Measurements from ENCODE around the gene EGR4.

EGR4 gene

DNA sequence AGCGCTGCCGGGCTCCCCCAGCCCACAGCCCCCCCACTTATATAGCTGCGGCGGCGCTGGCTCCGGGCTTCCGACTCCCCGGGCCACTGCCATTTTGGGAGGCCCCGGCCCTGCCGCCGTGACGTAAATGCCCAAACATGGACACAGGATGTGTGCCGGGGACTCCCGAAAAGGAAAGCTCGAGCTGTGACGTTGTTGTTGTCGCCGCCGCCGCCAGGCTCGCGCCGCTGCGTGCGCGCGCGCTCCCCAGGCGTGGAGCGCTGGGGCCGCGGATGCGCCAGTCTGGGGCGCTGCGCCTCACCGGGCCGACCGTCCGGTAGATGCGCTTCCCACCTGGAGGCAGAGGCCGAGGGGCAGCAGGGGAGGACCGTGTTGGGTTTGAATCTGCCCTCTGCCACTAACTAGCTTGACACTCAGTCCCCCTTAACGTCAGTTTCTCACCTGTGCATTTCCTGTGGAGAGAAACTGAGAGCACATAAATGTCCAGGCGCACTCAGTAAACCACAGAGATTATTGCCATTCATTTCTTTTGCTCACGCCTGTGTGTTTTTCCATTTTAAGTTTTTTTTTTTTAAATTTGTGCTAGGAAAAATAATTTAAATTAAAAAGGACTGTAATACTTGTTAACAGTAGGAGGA, at the start of gene EGR4:
Gene EGR4 (minus strand): TSS at position 15 of the 638 bp plus-strand sequence. CDS start 231 bp downstream, outside the sequence.
- DNase-seq, result peak; percentile 91

DNA sequence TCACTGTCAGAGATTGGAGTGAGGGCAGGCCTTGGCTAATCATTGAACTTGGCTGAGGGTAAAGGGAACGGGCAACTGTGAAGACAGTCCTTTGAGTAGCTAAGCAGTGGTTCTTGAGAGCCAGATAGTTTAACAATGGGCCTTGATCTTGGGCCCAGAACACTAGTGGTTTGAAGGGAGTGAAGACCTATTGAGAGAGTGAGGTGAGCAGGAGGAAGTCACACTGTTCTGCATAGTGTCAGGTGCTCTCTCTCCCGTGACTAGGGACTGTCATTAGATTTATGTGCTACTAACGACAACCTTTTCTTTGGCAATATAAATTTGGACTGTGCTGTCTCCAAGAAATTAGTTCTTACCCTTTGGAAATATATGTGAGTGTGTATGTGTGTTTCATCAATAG, 47.7 kb upstream of the EGR4 start:
- no peak for DNase-seq

DNA sequence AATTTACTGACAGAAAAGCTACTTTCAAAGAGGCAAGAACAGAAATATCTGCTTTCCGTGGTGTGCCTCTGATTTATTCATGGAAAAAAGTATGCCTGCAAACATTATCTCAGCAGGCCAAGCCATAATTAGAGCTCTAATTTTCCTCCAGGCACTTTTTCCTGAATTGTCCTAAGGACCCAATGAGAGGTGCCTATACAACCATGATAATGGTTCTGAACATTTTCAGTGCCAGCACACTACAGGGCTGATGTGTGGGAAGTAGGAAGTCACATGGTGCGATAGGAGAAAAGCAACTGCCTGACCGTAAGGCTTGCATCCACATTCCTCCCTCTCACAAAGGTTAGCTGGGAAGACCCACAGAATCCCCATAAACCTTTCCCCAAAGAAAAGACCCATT, 45.9 kb upstream of the EGR4 start:
- DNase-seq, result no peak

DNA sequence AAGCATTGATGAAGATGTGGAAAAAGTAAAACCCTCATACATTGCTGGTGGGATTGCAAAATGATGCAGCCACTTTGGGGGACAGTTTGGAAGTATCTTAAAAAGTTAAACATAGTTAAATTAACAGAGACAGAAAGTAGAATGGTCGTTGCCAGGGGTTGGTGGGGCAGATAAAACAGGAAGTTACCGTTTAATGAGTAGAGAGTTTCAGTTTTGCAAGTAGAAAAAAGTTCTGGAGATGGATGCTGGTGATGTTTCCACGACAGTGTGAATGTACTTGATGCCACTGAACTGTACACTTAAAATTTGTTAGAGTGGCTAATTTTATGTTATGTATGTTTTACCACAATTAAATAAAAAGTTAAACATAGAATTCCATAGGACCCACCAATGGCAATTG, 44.5 kb upstream of the EGR4 start:
- DNase-seq, result no peak

DNA sequence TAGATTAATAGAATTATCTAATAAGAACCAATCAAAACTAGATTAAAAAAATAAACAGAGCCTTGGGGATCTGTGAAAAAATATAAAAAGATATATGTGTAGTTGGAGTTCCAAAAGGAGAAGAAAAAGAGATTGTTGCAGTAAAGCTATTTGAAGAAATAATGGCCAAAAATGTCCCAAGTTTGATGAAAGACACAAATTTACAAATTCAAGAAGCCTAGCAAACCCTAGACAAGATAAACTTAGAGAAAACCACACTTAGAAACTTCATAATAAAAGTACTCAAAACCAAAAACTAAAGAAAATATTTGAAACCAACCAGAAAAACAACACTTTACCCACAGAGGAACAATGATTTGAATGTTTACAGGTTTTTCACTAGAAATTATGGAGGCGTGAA, 41.3 kb upstream of the EGR4 start:
- no peak for DNase-seq

DNA sequence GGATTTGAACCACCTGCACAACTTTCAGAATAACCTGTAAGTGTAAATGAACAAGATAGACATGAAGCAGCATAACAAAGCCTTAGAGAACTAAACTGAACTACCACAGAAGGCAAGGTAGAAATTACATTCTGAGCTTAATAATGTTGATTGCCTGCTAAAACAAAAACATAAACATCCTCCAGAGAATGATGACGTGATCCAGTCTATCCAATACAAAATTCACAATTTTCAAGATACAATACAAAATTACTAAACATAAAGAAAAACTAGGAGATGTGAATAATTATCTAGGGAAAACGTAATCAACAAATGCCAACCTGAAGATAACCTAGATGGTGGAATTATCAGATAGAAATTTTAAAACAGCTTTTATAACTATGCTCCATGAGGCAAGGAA, 40.7 kb upstream of the EGR4 start:
- DNase-seq, result no peak

DNA sequence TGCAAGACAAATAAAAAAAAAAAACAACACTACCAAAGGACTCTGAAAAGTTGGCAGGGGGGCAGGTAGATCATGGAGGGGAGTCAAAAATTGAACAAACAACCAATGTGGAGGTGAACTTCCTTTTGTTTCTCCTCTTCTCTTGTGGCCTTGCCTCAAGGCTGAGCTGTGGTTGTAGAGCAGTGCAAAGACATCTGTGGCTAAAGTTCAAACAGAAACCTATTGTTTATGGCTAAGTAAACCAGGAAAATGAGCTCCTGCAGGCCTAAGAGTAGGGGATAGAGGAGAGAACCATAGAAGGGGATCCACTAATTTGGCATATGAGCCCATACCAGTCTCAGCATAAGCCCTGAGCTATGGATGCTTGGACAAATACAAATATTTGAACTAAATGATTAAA, 40.2 kb upstream of the EGR4 start:
- no peak for DNase-seq

DNA sequence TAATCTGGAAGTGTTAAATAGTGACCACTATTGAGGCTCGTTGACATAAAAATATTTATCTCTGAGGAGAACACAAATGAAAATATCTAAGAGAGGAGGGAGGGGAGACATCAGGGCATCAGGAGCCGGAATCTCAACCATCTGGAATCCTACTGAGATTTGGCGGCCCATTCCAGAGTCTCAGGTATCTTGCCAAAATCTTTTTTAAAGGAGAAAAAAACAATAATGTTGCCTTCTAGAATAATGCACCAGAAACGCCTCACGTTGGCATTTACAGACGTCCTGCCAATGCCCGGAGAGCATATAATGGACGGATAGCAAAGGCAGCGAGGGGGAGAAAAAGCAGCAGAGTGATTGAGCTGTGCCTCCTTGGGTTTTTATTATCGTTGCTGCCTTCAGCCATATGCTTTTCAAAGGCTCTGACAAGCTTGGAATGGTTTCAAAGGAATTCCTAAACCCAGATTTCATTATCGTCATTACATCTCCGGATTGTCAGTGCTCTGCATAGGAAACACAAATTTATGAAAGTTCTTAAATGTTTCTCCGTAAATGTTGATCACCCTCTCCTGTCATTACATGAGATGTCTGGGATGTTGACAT, 30.9 kb upstream of the EGR4 start:
- DNase-seq, result no peak

DNA sequence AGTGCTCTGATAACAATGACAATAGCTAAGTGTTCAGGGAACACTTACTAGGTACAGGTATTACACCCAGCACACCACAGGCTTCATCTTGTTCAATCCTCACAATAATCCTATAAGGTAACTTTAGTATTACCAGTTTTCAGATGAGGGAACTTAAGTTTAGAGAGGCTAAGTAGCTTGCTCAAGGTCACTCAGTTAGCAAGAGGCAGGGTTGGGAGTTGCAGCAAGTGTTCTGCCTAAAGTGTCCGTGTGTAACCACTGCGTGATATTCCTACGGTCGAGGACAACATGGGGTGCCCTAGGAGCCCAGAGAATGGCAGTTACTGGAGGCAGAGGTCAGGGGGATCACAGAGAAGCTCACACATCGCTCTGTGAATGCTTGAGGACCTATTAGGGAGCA, 30.2 kb upstream of the EGR4 start:
- DNase-seq, result no peak

DNA sequence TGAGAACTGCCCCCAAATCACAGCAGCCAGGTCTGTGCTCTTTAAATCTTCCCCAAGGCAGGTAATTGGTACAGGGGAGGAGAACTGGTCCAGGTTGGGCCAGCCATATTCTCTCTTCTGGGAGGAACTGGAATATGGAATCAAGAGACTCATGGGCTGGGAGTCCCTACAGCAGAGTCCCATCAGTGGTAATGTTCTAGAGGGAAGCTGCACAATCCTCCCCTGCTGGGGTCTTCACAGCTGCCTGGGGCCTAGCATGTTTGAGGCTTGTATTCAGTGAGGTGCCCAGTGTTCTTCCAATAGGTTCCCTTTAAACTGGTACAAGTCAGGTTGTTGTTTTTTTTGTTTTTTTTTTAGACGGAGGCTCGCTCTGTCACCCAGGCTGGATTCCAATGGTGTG, 21.1 kb upstream of the EGR4 start:
- DNase-seq, result no peak

DNA sequence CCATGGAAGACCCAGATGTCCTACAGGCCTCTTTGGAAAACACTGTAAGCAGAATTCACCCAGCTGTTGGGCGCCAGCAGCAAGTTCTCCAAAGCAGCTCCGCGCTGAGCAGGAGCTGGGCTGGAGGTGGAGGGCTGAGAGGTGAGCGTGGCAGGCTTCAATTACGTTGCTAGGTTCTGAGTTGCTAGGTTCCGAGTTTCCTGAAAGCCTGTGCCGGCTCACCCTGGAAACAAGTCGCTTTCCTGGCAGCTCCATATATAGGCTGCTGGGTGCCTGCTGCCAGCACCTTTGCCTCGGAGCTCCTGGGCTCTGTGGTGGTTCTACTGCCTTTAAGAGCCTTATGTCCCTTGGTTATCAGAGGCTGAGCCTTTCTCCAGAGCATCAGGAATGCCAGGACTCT, 14.4 kb upstream of the EGR4 start:
- DNase-seq, result no peak

DNA sequence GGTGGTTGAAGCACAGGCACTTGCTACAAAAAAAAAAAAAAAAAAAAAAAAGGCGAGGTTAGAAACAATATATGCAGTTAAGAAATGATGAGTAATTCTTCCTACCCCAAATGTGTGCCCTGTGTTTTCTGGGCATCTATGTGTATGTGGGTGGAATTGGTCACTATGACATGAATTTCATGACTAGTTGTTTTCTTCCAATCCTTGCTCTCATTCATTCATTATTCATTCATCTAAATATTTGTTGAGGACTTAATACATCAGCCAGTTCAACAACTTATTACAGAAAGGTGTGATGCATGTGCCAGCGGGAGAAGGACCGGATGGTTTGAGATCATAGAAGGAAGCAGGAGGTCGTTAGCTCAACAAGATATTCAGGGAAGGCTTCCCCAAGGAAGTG, 8.3 kb upstream of the EGR4 start:
- no peak for DNase-seq

DNA sequence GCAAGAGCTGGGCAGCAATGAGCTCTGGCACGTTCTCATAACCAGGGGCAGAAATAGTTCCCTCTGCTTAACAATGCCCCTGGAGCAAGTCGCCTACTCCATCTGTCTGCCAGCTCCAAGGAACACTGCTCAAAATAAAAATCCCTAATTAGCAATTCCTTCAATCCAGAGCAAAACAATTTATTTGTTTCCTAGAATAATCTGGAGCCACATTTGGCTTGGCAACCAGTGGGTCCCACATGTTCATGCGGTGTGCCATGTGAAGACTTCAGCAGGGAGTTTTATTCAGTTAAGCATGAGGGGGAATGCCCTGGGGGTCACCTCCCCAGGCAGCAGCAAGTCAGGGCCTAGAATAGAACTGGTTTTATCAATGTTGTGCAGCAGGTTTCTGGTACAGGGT, 7.6 kb upstream of the EGR4 start:
- no peak for DNase-seq

DNA sequence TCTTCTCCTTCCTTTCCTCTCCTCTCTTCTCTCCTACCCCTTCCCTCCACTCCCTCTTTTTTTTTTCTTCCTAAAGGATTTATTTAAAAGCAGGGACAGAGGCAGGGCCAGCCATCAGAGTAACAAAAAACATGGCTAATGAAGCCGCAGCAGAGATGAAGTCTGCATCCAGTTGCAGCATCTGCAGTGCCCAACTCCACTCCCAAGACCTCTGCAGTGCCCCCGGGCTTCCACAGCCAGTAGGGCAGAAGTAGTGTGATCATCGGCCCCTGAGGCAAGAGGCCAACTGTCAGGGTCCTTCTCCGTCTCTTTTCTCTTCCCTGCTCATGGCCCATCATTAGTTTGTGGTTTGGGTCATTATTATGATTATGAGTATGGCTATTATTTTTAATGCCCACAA, 4.2 kb upstream of the EGR4 start:
- DNase-seq, result no peak

DNA sequence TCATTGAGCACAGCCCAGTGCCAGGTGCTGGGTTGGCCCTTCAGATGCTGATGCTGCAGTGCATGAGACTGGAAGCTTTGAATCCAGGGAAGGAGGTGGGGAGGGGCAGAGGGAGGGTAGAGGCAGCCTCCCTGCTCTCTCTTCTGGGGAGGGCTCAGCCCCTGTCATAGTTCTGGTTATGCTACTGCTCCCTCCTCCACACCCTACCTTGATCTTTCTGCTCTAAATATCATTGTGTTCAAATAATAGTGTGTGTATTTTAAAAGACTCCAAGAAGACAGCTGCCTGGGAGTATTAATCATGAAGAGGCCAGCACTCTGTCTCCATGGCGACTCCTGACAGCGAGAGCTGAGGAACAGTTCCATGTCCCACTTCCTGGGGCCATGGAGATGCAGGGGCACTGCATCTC, 3.8 kb upstream of the EGR4 start:
- DNase-seq, result no peak

DNA sequence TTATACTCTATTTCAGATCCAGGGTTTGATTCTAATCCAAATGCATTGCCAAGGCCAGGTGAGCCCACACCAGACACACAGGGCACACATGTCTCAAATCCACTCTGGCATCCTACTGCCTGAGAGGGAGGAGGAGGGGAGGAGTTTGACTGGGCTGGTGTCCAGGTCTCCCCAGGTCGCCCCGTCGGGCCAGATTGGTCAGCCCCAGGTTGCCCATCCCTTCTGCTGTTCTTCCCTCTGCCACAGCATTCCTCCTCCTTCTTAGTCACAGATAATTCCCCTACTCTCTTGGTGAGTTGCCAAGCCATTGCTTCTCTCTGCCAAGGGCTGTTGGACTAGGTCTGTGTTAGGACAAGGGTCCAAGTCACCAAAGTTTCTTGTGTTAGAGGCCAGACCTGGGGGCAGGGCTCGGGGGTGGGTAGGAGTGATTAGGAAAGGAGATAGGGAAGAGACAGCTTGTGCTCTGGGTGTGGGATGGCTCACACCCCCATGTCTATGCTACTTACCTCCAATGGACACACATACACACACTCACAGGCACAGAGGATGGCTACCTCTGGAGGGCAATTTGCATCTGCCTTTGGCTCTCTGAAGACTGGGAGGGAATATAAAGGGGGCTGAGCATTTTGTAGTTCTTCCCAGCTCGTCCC, 2.5 kb upstream of the EGR4 start:
- DNase-seq, result no peak

DNA sequence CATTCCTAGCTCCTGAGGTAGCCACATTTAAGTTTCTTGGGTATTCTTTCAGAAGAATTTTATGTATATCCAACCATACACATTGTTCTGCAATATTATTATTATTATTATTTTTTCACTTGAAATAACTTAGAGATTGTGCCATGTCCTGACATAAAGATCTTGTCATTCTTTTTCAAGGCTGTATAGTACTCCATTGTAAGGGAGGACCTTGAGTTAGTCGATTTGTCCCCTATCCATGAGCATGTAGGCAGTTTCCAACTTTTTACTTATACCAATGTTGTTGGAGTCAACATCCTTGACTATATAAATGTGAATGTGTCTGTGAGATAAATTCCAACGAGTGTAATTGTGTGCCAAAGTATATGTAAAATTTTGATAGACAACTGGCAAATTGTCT, 891 bp upstream of the EGR4 start:
- no peak for DNase-seq

DNA sequence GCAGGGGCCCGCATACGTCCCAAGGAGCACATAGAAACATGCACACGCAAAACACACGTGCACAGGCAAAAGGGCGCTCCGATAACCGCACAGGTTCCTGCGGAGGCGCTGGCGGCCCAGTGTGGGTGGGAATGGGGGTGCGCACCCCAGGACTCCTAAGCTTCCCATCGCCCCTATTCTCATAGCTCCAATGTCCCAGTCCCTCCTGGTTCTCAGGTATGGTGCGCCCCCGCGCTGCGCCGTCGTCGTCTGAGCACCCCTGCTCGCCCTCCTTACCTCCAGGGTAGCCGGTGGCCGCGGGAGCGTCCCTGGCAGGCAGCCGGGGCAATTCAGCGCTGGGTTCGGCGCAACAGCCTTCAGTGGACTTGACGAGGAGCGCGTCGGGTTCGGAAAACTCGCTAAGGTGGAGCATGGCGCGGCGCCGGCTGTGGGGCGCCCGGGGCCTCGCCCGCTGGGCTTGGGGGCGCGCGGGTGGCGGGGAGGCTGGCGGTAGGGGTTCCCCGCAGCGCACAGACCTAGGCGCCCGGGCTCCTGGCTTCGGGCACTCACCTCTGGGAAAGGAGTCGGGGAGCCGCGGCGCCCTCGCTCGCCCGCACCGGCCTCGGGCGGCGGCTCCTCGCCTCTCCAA, 328 bp downstream of the EGR4 start:
- DNase-seq, result peak; percentile 17

DNA sequence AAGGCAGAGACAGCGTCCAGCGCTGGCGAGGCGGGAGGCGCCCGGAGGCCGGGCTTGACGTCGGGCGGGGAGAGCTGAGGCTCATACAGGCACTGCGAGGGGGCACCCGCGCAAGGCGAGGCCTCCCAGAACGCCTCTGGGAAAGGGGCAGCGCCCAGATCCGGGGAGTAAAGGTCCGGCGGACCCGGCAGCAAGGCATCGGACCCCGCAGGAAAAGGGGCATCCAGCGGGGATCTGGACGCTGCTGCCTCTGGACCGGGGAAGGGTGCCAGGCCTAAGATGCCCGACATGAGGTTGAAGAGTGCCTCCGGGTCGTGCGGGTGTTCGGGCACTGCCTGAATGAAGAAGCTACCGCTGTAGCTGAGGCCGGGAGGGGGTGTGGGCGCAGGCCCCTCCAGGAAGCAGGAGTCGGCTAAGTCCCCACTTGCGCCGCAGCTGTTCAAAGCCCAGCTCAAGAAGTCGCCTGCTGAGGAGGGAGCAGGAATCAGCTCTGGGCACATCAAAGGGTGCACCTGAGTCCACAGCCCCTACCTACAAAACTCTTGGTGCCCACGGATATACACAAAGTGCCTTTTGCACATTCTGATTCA, 937 bp downstream of the EGR4 start:
- DNase-seq, result peak; percentile 13

DNA sequence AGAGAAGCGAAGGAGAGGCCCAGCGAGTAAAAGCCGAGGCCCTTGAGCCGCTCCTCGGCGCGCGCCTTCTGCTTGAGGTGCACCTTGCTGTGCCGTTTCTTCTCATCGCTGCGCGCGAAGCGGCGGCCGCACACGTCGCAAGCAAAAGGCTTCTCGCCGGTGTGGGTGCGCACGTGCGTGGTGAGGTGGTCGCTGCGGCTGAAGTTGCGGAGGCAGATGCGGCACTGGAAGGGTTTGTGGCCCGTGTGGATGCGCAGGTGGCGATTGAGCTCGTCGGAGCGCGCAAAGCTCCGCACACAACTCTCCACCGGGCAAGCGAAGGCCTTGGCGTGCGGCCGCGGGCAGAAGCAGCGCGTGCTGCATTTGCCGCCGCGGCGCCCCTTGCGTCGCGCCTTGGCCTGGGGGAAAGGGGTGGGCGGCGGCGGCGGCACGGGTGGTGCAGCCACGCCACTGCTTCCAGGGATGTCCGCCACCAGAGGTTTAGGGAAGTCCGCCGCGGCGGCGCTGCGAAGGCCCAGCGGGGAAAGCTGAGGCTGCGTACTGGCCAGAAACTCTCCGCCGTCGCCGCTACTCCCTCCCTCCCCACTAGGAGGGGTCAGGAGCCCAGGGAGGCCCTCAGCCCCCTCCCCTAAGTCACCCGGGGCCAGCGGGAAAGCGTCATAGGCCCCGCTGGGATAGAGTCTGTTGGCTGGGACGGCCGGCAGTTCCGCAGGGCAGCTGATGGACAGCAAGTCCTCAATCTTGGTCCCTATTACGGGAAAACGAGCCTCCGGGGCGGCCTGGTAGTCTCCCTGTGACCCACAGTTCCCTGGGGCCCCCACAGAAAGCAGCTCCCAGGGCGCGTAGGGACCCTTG, 1.7 kb downstream of the EGR4 start:
- DNase-seq, result no peak

DNA sequence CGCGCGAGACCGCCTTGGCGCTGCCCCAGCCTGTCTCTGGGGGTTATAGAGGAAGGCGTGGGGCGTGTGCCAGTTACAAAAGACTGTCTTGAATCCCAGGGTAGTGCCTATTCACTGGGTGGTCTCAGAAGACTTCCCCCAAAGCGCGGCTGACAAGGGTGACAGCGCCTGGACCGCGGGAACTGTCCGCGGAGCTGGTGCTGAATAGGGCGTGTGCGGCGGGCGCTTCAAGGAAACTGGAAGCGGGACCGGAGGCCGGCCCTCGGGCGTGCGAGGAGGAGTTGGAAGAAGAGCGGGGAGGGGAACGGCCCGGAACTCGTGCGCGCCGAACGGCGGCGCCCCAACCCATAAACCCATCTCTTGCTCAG, 2.3 kb downstream of the EGR4 start:
- peak; percentile 60 for DNase-seq

DNA sequence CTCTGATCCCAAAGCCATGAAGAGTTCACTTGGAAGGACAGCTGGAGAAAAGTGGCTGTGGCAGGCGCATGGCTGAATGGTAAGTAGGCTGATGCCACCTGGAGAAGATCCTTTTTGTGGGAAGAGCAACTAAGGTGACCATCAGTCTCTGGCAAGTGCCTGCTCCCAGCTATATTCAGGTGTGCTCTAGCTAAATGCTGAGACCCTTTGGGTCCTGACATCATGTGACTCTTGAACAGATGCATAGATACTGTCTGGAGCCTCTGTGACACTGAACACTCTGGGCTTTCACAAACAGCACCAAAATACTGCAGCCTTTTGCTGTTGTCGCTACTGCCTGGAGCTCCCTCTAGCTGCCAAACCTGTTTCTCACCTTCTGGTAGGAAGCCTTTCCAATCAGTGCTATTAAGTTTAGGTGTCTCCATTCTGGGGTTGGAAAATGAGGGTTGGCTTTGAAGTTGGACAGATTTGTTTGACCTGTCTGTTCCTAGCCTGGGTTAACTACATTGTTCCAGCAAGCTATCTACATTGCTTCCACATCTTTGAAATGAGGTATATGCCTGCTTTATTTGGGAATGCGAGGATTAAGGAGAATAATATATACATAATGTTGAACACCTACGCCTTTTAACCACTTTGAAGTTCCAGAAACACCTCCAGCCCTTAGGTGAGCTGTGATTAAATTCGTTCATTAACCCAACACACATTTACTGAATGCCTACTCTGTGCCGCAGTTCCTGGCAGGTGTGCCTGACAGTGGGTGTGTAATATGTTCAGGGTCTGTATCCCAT, 3.1 kb downstream of the EGR4 start:
- DNase-seq, result peak; percentile 55
